SU-DHL-6 (cell line): ENCODE measurements around the gene TMEM252.

Source experiments
- H2AFZ ChIP-seq: fragments of 200-600 bp; sonication (generic); 2 replicates; pipeline ENCODE4 v1.6.1; 2014; ENCODE audit warnings: low read depth, mild to moderate bottlenecking, moderate library complexity, mixed read lengths, antibody characterized with exemption, low read length; ENCODE audit not compliant: severe bottlenecking
- H3F3A ChIP-seq: fragments of 200-600 bp; shearing (Covaris generic); 2 replicates; pipeline ENCODE4 v1.6.0; 2016; ENCODE audit warnings: antibody characterized with exemption, mild to moderate bottlenecking; ENCODE audit not compliant: insufficient read depth
- H3K27ac ChIP-seq: fragments of 200-600 bp; sonication (generic); 2 replicates; pipeline ENCODE4 v1.5.1; 2016; ENCODE audit warnings: low read depth, mild to moderate bottlenecking, low read length, moderate library complexity, mixed read lengths
- H3K27me3 ChIP-seq: fragments of 200-600 bp; sonication (generic), shearing (Covaris generic); 2 replicates; pipeline ENCODE4 v1.6.0; 2014; ENCODE audit warnings: mild to moderate bottlenecking, low read length
- H3K36me3 ChIP-seq: fragments of 200-600 bp; sonication (generic); 2 replicates; pipeline ENCODE4 v1.6.1; 2014; ENCODE audit warnings: mild to moderate bottlenecking, low read length, mixed read lengths
- H3K4me2 ChIP-seq: fragments of 300-600, 200-600 bp; shearing (Covaris generic), sonication (generic); 2 replicates; pipeline ENCODE4 v1.6.0; 2014; ENCODE audit warnings: low read length, low read depth, mild to moderate bottlenecking; ENCODE audit not compliant: poor library complexity, severe bottlenecking
- H3K4me3 ChIP-seq: fragments of 200-600 bp; sonication (generic); 2 replicates; pipeline ENCODE4 v1.5.1; 2014; ENCODE audit warnings: antibody characterized with exemption, low read length, mild to moderate bottlenecking, mixed read lengths; ENCODE audit not compliant: insufficient read depth, poor library complexity, severe bottlenecking
- H3K79me2 ChIP-seq: fragments of 200-600 bp; sonication (generic); 2 replicates; pipeline ENCODE4 v1.6.1; 2014; ENCODE audit warnings: mild to moderate bottlenecking, low read length, moderate library complexity; ENCODE audit not compliant: insufficient read depth
- H3K9ac ChIP-seq: fragments of 200-600 bp; sonication (generic); 2 replicates; pipeline ENCODE4 v1.7.0; 2014; ENCODE audit warnings: mild to moderate bottlenecking, low read length
- H3K9me2 ChIP-seq: fragments of 200-600 bp; sonication (generic); replicated peaks from 2 replicates; pipeline ENCODE4 v1.6.1; 2014; ENCODE audit warnings: low read length; ENCODE audit not compliant: insufficient read depth
- H3K9me3 ChIP-seq: fragments of 200-600 bp; sonication (generic); 2 replicates; pipeline ENCODE4 v1.6.1; 2014; ENCODE audit warnings: low read length, mixed read lengths; ENCODE audit not compliant: insufficient read depth
- H4K20me1 ChIP-seq: fragments of 200-600 bp; sonication (generic); 2 replicates; pipeline ENCODE4 v1.6.1; 2014; ENCODE audit warnings: low read depth, mild to moderate bottlenecking, antibody characterized with exemption, low read length, moderate library complexity, mixed read lengths
- CTCF ChIP-seq: fragments of 200-600 bp; sonication (generic); IDR thresholded peaks from one replicate; pipeline ENCODE4 v1.5.1; 2017; ENCODE audit warnings: antibody characterized with exemption, mild to moderate bottlenecking, low read length, moderate library complexity; ENCODE audit not compliant: insufficient read depth, poor library complexity, severe bottlenecking
- EZH2phosphoT487 ChIP-seq: fragments of 200-600 bp; sonication (generic), shearing (Covaris generic); conservative IDR thresholded peaks from 2 replicates; pipeline ENCODE4 v1.6.1; 2018; ENCODE audit warnings: mild to moderate bottlenecking, antibody characterized with exemption, low read length, moderate library complexity, mixed read lengths

Gene TMEM252

GRCh38 chr9:68537616-68537880 lies 3.1 kb downstream of the TMEM252 start:
- Histone ChIP-seq H3K27ac (no peak overlapping the region), H3K9me3 (no peaks in the 10 kb centered on the region), H3K9me2 (no peaks in the 10 kb centered on the region), H4K20me1 (no peaks in the 10 kb centered on the region), H3K4me3 (no peak overlapping the region), H3K36me3 (no peaks in the 10 kb centered on the region), H3K27me3 (no peaks in the 10 kb centered on the region), H3K4me2 (no peak overlapping the region), H3K79me2 (no peaks in the 10 kb centered on the region), H2AFZ (no peak overlapping the region), H3F3A (no peaks in the 10 kb centered on the region), H3K9ac (no peak overlapping the region)
- TF ChIP-seq EZH2phosphoT487: no peak
- no peak for TF ChIP-seq CTCF

- H3K79me2 ChIP-seq: no peaks in the 10 kb centered on the region
- no peaks in the 10 kb centered on the region for H3K9me2 ChIP-seq
- TF ChIP-seq EZH2phosphoT487 (no peak), CTCF (no peak)
- H3K4me2 ChIP-seq: no peak overlapping the region
- H2AFZ ChIP-seq: no peak overlapping the region
- H3K9ac ChIP-seq: no peak overlapping the region
- no peak overlapping the region for H3K4me3 ChIP-seq
- no peak overlapping the region for H3K27ac ChIP-seq
- H3K27me3 ChIP-seq: no peaks in the 10 kb centered on the region
- no peaks in the 10 kb centered on the region for H3K9me3 ChIP-seq
- H3K36me3 ChIP-seq: no peaks in the 10 kb centered on the region
- no peaks in the 10 kb centered on the region for H3F3A ChIP-seq
- no peaks in the 10 kb centered on the region for H4K20me1 ChIP-seq
Observed at GRCh38 chr9:68536876-68537615, 3.6 kb downstream of the TMEM252 start.

GRCh38 chr9:68533678-68534077 lies 7.0 kb downstream of the TMEM252 start:
- Histone ChIP-seq H3F3A (no peaks in the 10 kb centered on the region), H3K36me3 (no peaks in the 10 kb centered on the region), H3K27ac (no peak overlapping the region), H3K9ac (no peak overlapping the region), H3K79me2 (no peaks in the 10 kb centered on the region), H3K9me2 (no peaks in the 10 kb centered on the region), H3K4me2 (no peak overlapping the region), H3K27me3 (no peaks in the 10 kb centered on the region), H4K20me1 (no peaks in the 10 kb centered on the region), H2AFZ (no peak overlapping the region), H3K9me3 (no peaks in the 10 kb centered on the region), H3K4me3 (no peak overlapping the region)
- TF ChIP-seq EZH2phosphoT487: no peak
- TF ChIP-seq CTCF: no peak
